HUES48 (cell line): ENCODE results near the gene CEP120.
"Not testable (repeated sequence)": the region's sequence is repeated elsewhere in the genome, so short reads cannot be mapped to it uniquely, and the experiment has no call there.

Experiments
- H3K27ac ChIP-seq: one replicate; pipeline ENCODE4 v1.7.0; 2013; ENCODE audit warnings: low read depth, low read length, inconsistent platforms
- H3K27me3 ChIP-seq: 2 replicates; pipeline ENCODE4 v1.6.1; 2013; ENCODE audit warnings: mild to moderate bottlenecking, low read length; ENCODE audit not compliant: control insufficient read depth, insufficient read depth
- H3K36me3 ChIP-seq: 2 replicates; pipeline ENCODE4 v1.6.1; 2013; ENCODE audit warnings: low read length; ENCODE audit not compliant: control insufficient read depth, insufficient read depth
- H3K4me1 ChIP-seq: 2 replicates; pipeline ENCODE4 v1.6.1; 2013; ENCODE audit warnings: mild to moderate bottlenecking, low read length; ENCODE audit not compliant: control insufficient read depth, insufficient read depth
- H3K4me3 ChIP-seq: 2 replicates; pipeline ENCODE4 v1.5.1; 2013; ENCODE audit warnings: mild to moderate bottlenecking, low read depth, low read length
- H3K9ac ChIP-seq: 2 replicates; pipeline ENCODE4 v1.6.1; 2013; ENCODE audit warnings: mild to moderate bottlenecking, low read depth, low read length, moderate library complexity
- H3K9me3 ChIP-seq: 2 replicates; pipeline ENCODE4 v1.6.1; 2013; ENCODE audit warnings: low read length; ENCODE audit not compliant: control insufficient read depth, insufficient read depth

Gene CEP120

GRCh38 chr5:123358304-123358703 is 64.9 kb downstream of the CEP120 start:
- Histone ChIP-seq H3K27ac (no peak overlapping the region), H3K4me1 (no peaks in the 10 kb centered on the region), H3K9me3 (no peaks in the 10 kb centered on the region), H3K27me3 (no peaks in the 10 kb centered on the region), H3K4me3 (no peak overlapping the region), H3K9ac (no peak overlapping the region), H3K36me3 (peaks cover 12% of the 10 kb centered on the region)

GRCh38 chr5:123351820-123352219 is 71.4 kb downstream of the CEP120 start:
- H3K36me3 ChIP-seq, result peaks cover 12% of the 10 kb centered on the region
- no peaks in the 10 kb centered on the region for H3K9me3 ChIP-seq
- no peak overlapping the region for H3K9ac ChIP-seq
- no peaks in the 10 kb centered on the region for H3K27me3 ChIP-seq
- H3K4me1 ChIP-seq, result no peaks in the 10 kb centered on the region
- no peak overlapping the region for H3K4me3 ChIP-seq
- no peak overlapping the region for H3K27ac ChIP-seq

GRCh38 chr5:123351240-123351639 is 72.0 kb downstream of the CEP120 start:
- Histone ChIP-seq H3K9me3 (no peaks in the 10 kb centered on the region), H3K27me3 (no peaks in the 10 kb centered on the region), H3K27ac (no peak overlapping the region), H3K4me3 (no peak overlapping the region), H3K36me3 (peaks cover 17% of the 10 kb centered on the region), H3K4me1 (no peaks in the 10 kb centered on the region), H3K9ac (no peak overlapping the region)

- Histone ChIP-seq H3K4me1 (no peaks in the 10 kb centered on the region), H3K27ac (no peak overlapping the region)
Observed at GRCh38 chr5:123350742-123351141, 72.5 kb downstream of the CEP120 start.

GRCh38 chr5:123344816-123345426 is 78.3 kb downstream of the CEP120 start:
- Histone ChIP-seq H3K27ac (no peak overlapping the region), H3K4me3 (no peak overlapping the region), H3K27me3 (no peaks in the 10 kb centered on the region), H3K9me3 (no peaks in the 10 kb centered on the region), H3K36me3 (peaks cover 22% of the 10 kb centered on the region), H3K4me1 (no peaks in the 10 kb centered on the region), H3K9ac (no peak overlapping the region)

More at GRCh38 chr5:123350742-123351141, 72.5 kb downstream of the CEP120 start:
- Histone ChIP-seq H3K4me3 (no peak overlapping the region), H3K9ac (no peak overlapping the region), H3K36me3 (peaks cover 22% of the 10 kb centered on the region), H3K27me3 (no peaks in the 10 kb centered on the region), H3K9me3 (no peaks in the 10 kb centered on the region)

GRCh38 chr5:123340928-123341327 is 82.3 kb downstream of the CEP120 start:
- Histone ChIP-seq H3K9me3 (no peaks in the 10 kb centered on the region), H3K4me1 (no peaks in the 10 kb centered on the region)

GRCh38 chr5:123308377-123308776 is 114.8 kb downstream of the CEP120 start:
- not testable (repeated sequence) for H3K9me3 ChIP-seq, H3K27me3 ChIP-seq, H3K36me3 ChIP-seq, H3K4me1 ChIP-seq, H3K9ac ChIP-seq, H3K4me3 ChIP-seq, H3K27ac ChIP-seq

More at GRCh38 chr5:123340928-123341327, 82.3 kb downstream of the CEP120 start:
- H3K36me3 ChIP-seq, result peaks cover 2% of the 10 kb centered on the region; the same call in 1 of the 2 replicates
- H3K9ac ChIP-seq, result no peak overlapping the region
- no peak overlapping the region for H3K27ac ChIP-seq
- H3K27me3 ChIP-seq, result no peaks in the 10 kb centered on the region
- no peak overlapping the region for H3K4me3 ChIP-seq

- H3K9me3 ChIP-seq, result no peaks in the 10 kb centered on the region
- H3K4me3 ChIP-seq, result no peak overlapping the region
- no peaks in the 10 kb centered on the region for H3K27me3 ChIP-seq
- no peaks in the 10 kb centered on the region for H3K36me3 ChIP-seq
- H3K27ac ChIP-seq, result no peak overlapping the region
- H3K4me1 ChIP-seq, result peaks cover 4% of the 10 kb centered on the region
- H3K9ac ChIP-seq, result no peak overlapping the region
Observed at GRCh38 chr5:123305751-123306150, 117.5 kb downstream of the CEP120 start.

- H3K9ac ChIP-seq, result no peak overlapping the region
- no peaks in the 10 kb centered on the region for H3K36me3 ChIP-seq
Observed at GRCh38 chr5:123304777-123305316, 118.4 kb downstream of the CEP120 start.

GRCh38 chr5:123303802-123304201 is 119.4 kb downstream of the CEP120 start:
- Histone ChIP-seq H3K27me3 (no peaks in the 10 kb centered on the region), H3K27ac (no peak overlapping the region), H3K9me3 (no peaks in the 10 kb centered on the region), H3K4me3 (no peak overlapping the region), H3K36me3 (no peaks in the 10 kb centered on the region), H3K4me1 (peaks cover 21% of the 10 kb centered on the region), H3K9ac (no peak overlapping the region)

More at GRCh38 chr5:123304777-123305316, 118.4 kb downstream of the CEP120 start:
- no peaks in the 10 kb centered on the region for H3K9me3 ChIP-seq
- peaks cover 13% of the 10 kb centered on the region for H3K4me1 ChIP-seq
- H3K4me3 ChIP-seq, result no peak overlapping the region
- H3K27ac ChIP-seq, result no peak overlapping the region
- no peaks in the 10 kb centered on the region for H3K27me3 ChIP-seq

GRCh38 chr5:123300266-123300665 is 122.9 kb downstream of the CEP120 start:
- Histone ChIP-seq H3K9me3 (no peaks in the 10 kb centered on the region), H3K27me3 (no peaks in the 10 kb centered on the region), H3K36me3 (no peaks in the 10 kb centered on the region), H3K9ac (no peak overlapping the region), H3K4me3 (no peak overlapping the region; the same call in 1 of the 2 replicates), H3K27ac (no peak overlapping the region), H3K4me1 (peaks cover 31% of the 10 kb centered on the region)
